HG03457 (cell line): Measurements from ENCODE around the gene PID1.

Source experiments
- ATAC-seq: cut with Tn5 transposase; IDR thresholded peaks from one replicate; pipeline ENCODE4 v1.9.1; 2021; ENCODE audit warnings: moderate number of reproducible peaks; ENCODE audit not compliant: unreplicated experiment

Gene PID1

DNA sequence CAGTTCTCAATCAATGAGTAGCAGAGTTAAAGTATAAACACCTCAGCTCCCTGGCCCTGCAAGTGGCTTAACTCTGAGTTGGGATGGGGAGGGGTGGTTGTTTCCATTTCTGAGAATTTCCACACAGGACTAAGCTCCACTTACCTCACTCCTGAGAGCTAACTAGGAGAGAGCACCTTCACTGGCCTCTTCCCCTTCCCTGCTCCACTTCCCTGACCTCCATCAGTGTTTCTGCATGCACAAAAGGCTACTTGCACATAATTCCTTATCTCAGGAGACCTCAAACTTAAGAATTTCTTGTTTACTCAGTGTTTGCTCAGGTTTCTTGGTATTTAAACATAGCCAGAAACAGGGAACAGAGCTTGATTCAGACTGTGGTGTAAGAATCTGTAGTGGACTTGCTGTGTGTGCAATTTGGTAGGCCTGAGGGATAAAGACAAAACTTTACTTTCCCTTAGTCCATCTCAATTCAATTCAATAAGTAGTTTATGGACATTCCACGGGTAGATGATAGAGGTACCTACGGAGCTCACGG, 97.2 kb downstream of the PID1 start:
- no peak for ATAC-seq

DNA sequence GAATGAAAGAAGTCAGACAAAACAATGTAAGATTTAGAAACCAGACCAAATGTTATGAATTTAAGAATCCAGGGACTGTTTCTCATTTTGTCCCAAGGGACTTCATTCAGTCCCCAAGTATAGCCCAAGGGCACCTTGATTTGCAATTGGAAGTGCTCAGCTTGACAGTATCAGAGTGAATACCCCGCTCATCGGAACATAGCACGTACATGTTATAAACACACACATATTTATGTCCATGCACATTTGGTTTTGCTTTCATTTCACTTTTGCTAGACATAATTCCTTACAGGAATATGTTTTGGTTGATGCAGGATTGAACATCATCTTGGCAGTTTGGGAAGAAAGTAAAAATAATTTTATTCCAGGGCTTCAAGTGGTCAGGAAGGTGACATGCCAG, 100.2 kb downstream of the PID1 start:
- ATAC-seq, result no peak

DNA sequence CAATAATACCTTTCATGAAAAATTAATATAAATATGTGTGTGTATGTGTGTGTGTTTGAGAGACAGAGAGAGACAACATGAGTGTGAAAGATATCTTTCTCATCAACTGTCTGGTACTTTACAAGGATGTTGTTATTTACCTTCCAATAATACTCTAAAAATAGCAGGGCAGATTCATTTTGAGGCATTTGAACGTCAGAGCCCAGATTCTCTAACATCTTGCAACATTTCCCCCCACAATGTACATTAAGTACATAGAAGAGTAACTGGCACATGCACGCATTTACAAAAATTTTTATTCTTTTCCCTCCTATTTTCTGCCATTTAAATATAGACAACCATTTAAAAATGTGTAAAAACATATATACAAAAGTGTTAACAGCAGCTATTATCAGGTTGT, 100.9 kb downstream of the PID1 start:
- ATAC-seq, result no peak

DNA sequence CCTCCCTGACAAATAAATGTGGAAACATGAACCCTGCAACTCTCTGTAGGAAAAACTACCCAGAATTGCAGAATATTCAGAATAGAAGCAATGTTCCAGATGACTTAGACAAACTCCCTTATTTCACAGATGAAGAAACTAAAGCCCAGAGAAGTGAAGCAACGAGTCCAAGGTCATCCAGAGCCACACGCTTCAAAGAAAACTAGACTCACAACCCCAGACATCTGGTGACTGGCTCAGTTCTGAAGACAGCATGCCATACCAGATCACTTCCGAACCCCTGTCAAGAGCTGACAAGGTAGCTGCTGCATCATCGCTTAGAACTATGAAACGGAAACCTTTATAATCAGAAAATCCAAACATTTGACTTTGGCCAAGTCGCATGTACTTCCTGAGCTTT, 101.3 kb downstream of the PID1 start:
- ATAC-seq, result no peak

DNA sequence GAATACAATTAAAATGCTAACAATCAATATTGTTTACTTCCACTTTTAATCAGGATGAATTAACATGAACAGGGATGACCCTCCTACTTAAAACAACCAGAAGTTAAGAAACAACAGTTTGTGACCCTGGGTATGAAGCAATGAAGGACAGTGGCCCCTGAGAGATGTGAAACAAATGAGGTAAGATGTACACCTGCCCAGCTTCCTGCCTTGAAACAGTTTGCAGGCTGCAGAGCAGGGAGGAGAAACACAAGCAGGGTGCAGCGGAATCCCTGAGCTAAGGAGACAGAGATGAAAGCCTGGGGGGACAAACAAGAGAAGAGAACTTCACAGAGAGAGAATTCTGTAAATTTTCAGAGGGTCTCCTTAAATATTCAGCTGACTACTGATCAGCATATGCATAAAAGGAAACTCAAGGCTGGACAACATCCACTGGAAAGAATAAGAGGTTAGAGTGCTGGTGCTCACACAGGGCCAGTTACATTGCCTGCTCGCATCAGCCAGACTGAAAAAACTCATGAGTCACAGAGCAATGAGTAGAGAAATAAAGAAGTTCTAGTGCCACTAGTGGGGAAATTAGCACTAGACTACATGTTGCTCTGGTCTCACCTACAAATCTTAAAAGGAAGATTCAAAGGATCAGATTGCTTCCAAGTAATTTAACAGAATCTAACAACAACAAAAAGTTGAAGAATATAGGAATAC, 106.4 kb downstream of the PID1 start:
- no peak for ATAC-seq

DNA sequence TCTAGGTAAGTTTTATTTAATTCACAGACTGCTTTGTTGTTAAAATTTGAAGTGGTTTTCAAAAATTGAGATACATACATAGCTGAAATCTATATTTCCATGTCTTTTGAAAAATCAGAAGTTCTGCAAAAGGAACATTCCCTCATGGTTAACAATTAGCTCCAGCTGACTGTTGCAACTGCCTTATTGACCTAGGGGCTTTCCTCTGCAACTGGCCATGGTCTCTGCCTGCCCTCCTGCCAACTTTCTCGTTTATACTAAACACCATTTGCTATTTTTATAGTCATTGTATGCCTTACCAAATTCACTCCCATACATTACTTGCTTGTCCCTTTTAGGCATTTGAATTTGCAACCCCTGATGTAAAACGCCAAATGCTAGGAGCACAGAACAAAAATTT, 107.2 kb downstream of the PID1 start:
- no peak for ATAC-seq

DNA sequence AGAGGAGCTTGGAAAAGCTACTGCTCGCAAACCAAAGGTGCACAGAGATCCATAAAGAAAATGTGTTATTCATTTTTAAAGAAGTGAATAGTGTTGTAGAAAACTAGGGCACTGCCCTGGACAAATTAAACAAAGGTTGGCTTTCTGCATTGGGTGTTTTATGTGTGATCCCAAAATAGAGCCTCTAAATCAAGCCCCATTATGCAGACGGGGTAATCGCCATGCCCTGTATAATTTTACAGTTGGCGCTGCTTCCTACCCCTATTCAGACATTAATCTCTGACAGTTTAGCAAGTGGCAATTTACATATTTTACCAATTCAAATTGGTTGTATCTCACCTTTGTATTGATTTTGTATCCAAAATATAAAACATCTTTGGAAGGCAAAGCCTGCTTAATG, 109.1 kb downstream of the PID1 start:
- ATAC-seq, result no peak

DNA sequence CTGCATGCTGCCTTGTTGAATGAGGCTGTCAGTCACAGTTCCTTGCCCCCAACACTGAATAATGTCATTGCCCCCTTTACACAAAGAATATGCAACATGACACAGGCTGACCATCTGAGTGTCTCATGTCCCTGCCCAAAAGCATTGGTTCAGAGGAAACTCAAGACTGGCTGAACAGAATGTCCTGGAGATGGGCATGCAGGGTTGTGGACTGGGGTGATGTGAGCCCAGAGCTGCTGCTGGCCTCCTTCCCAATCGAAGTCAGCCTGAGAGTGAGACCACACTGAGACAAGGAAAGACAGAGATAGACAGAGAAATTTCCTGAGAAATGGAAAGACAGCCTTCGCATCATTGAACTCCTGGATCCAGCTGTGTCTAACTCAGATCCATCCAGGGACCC, 110.1 kb downstream of the PID1 start:
- no peak for ATAC-seq

DNA sequence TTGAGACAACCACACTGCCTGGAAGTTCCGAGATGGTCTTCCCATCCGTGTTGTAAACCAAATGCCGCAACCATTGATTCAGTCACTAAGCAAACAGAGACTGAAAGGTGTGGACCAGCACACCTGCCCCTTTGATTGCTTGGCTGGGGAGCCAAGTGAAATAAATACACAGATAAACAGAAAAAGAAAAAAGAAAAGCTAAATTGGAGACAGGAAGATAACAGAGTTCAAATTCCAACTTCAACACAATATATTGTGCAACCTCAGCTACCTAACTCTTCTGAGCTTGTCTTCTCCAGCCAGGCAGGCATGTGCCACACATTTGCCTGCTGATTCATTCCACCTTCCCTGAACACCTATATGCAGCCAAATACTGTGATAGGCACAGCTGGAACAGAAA, 110.9 kb downstream of the PID1 start:
- no peak for ATAC-seq

DNA sequence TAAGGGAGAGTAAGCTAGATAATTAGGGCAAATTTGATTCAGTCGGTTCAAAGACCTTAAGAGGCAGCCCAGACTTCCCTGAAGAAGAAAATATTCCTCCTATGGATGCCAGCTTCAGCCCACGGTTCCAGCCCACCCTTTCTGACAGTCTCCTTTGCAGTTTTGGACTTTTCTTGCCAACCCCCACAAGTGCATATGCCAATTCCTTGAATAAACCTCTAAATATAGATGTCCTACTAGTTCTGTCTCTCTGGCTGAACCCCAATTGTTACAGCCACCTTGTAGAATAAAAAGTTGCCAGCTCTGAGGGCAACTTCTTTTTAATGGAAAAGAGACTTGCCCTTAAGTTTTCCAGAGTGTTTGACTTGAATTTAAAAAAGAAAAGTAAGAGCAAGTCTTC, 111.7 kb downstream of the PID1 start:
- no peak for ATAC-seq

DNA sequence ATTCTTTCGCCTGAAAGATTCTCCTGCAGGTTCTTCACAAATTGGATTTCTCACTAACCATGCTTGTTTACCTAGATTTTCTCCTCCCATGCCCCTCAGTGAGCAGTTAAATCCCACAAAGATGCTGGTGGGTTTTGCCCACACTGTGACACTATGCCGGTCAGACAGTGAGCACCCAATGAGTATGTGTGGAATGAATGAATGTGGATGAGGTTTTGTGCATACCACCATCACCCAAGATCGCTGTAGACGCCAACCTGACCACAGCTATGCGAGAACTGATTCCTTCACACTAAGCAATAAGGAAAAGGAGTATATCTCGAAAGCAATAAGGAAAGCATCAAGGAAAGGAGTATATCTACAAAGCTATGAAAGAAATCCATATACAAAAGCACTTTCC, 116.7 kb downstream of the PID1 start:
- ATAC-seq, result no peak

DNA sequence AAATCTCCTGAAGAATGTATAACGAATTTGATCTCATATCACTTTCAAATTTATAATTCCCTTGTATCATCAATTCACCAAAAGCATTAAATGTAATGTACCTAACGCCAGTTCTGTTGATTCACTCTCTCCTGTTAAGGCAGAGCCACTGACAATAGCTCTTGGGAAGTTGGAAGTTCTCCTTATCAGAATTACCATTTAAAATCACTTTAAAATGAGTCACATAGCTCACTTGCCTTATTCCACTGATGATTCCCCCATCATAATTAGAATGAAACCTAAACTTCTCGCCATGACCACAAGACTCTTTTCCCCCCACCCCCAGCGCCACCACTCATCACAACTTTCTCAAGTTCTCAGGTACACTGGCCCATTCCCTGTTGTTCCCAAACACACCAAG, 117.1 kb downstream of the PID1 start:
- ATAC-seq, result no peak

DNA sequence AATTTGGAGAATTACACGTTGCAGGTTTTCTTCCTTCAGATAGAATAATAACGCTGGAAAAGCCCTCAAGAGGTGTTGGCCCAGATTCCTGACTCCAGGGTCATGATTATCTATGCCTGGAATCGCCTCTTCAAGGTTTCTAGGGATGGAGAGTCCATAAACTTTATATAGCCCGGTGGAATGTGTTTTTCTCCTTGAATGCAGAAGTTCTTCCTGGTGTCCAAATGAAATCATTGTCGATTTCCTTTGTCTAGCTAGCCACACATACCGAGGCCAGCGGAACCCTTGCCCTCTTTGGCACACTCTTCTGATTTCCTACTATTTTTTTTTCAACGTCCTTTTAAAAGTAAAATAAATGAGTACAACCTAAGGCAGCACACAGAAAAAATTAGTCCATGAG, 117.8 kb downstream of the PID1 start:
- no peak for ATAC-seq

DNA sequence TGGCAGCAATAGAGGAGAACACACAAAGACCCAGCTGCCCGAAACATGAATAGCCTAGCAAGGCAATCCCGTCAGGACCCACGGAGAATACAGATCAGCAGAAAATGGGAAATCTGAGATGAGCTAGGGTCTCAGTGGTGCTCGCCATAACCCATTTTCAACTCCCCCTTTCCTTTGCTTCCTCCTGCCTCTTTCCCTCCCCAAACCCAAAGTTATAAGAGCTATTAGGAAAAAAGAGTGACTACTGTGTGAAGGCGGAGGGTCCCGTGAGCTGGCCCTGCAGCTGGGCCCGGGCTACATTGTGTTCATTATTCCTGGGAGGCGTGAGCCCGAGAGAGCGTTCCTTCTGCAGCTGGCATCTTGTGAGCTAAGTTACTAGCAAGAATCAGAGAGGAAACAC, 118.4 kb downstream of the PID1 start:
- ATAC-seq, result no peak

DNA sequence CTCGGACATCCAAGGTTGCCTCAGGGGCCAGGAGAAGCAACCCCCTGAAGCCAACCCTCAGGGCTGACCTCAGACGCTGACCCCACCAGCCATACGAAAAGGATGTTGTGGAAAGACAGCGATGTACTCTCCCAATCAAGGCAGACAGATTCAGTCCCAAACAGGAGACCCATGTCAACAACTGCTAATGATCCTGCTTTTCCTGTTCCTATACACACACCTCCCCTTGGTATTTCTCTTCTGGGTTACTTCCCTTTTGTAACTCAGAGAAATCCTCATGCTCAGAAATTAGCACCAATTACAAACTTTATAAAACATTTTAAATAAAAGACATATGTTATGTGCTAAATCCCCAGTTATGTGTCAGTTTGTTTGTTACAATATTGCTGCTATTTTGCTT, 120.8 kb downstream of the PID1 start:
- ATAC-seq, result no peak

DNA sequence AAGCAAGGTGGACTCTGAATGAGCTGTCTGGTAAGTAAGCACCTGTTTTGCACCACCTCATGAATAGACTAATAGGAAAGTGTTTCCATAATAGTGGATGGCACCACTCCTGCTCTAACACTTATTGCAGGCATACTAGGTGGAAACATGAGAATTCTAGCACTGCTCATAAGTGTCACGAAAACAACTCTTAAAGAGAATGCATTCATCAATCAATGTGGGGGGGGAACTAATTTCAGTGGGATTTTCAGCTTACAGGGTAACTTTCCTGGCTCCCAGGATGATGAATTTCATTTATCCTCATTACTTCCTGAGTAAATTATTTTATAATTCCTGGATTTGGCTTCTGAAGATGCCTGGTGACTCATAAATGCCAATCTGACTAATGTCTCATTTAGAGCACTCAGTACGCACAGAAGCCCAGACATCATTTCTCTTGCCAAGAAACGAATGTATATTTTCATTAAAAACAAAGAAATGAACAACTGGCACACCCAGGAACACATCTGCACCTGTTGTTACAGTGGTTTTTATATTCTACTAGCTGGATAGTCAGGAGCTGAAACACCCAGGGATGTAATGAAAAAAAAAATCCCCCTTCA, 129.6 kb downstream of the PID1 start:
- no peak for ATAC-seq

DNA sequence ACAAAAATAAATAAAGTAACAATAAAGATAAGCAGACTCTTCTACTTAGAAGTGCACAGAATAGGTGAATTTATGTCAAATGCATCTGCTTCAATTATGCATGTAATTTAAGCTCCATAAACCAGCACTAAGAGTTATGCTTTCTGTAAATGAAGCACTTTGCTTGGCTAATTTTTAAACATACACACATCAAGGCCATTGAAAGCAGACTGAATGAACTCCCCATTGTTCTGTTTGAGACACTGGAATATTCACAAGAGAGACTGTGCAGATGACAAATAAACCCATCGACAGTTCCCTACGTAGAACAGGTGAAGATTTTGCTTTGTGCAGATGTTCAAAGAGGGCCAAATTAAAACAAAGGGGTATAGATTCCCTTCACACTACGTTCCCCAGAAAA, 133.4 kb downstream of the PID1 start:
- ATAC-seq, result no peak

DNA sequence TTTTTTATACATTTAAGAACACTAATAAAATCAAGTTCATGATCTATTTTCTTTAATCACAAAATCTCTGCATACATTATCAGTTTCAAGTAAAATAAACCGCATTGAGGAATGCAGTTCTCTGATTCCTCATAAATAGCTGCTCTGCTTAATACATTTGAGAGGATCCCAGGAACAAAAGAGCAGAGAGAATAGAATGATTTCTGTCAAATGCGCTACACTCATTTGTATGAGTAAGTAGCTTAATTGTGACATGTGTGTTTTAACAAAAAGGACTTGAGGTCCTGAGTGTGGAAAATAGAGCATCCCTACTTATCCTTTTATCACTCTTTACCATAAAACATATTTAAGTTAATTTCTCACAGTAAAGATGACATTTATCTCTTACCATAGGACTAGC, 134.0 kb downstream of the PID1 start:
- ATAC-seq, result no peak

DNA sequence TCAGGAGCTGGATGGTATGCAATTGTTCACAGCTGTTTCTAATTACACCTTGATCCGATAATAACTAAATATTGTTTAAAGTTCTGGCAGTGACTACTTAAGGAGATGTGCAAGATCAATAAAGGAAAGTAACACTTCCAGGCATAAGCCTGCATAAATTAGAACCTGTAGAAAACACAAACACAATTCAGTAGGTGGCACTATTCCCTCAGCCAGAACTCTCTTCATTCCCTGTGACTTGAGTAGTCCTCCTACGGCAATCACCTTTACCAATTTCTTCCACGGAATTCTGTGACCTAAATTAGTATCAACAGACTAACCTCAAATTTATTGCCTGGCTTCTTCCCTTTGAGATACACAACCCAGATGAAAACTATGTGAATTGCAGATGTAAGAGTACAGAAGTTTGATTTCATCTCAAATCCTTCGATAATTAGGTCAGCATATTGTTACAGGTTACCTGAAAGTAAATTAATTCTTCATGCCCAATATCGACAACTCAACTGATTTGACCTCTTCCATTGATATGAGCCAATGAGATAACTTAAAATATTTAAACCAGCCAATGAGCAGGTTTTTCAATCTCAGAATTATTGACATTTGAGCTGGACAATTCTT, 137.8 kb downstream of the PID1 start:
- no peak for ATAC-seq

DNA sequence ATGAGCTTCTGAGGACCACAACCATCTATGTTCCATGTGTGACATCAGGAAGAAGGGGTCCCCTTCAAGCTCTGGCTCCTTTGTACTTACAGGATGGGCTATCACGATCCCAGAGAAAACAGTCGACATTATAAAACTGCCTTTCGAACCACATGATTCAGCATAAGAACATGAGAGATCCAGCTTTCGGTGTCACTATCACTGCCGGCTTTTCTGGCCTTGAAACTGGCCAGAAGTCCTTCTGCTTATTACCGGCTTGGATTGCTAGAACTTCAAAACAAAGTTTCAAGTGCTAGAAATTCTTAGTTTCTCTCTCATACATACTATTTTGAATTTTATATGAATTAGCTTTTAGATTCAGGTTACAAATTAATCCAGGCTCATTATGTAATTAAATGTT, 138.9 kb downstream of the PID1 start:
- no peak for ATAC-seq

DNA sequence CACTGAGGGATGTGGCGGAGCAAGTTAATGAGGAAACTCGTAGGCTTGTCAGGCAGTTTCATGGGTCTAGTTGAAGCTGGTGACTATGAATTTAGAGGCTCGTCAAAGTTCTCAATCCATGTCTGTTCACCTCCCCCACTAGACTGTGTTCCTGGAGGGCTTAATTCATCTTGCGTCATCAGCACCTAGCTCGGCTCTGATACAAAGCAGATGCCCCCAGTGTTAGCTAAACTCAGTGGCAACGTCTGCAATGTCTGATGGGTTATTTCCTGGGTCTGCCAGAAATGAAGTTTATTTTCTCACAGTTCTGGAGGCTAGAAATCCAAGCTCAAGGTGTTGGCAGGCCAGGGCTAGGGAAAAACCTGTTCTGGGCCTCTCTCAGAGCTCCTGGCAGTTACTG, 140.6 kb downstream of the PID1 start:
- no peak for ATAC-seq

DNA sequence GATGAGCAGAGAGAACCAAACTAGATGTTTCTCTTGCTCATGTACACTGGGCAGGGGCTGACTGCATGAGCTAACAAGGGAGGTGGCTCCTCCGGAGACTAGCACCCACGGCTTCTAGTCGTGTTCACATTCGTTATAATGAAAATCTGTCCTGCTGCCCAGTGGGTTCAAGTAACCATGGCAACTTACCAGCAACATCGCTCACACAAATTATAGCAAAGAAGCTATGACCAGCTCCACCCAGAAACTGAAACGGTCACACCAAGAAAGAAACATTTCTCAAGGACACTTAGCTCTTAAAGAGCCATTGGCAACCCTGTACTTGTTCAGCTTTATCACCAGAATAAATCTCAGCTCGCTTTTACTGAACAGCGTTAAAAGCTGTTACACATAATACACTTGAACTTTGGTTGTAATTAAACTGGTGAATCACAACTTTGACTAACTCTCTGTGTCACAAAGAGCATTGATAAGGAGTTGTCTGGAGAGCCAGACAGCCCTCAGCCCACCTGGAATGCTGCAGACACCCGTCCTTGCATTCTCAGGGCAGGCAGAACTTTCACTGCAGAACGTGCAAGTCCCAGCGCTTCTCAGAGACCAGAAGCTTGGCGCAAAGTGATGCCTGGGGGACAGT, 141.2 kb downstream of the PID1 start:
- ATAC-seq, result no peak
